ENCODE measurements around the gene DHX40.
"Not testable (repeated sequence)": the region's sequence is repeated elsewhere in the genome, so short reads cannot be mapped to it uniquely, and the experiment has no call there.

DHX40 gene

GRCh38 chr17:59558953-59559352 is 6.5 kb upstream of the DHX40 start:
- peak; percentile 54 for DNase-seq

GRCh38 chr17:59561042-59561441 is 4.4 kb upstream of the DHX40 start:
- DNase-seq = peak; percentile 85

GRCh38 chr17:59565959-59566324 is 532 bp downstream of the DHX40 start:
- DNase-seq = peak; percentile 90

GRCh38 chr17:59569151-59569550 is 3.7 kb downstream of the DHX40 start:
- not testable (repeated sequence) for DNase-seq

- peak; percentile 14 for DNase-seq
Observed at GRCh38 chr17:59572301-59572924, 7.0 kb downstream of the DHX40 start.

- not testable (repeated sequence) for DNase-seq
Observed at GRCh38 chr17:59584168-59584567, 18.8 kb downstream of the DHX40 start.

- DNase-seq = no peak
Observed at GRCh38 chr17:59600169-59600568, 34.8 kb downstream of the DHX40 start.

GRCh38 chr17:59601130-59601529 is 35.7 kb downstream of the DHX40 start:
- DNase-seq = no peak

- no peak for DNase-seq
Observed at GRCh38 chr17:59607061-59607460, 41.7 kb downstream of the DHX40 start.

GRCh38 chr17:59607817-59608403 is 42.5 kb downstream of the DHX40 start:
- DNase-seq = peak; percentile 60

- DNase-seq = no peak
Observed at GRCh38 chr17:59611503-59611902, 46.1 kb downstream of the DHX40 start.

- DNase-seq = peak; percentile 61
Observed at GRCh38 chr17:59616253-59616920, 51.0 kb downstream of the DHX40 start.

- peak; percentile 34 for DNase-seq
Observed at GRCh38 chr17:59617156-59617732, 51.8 kb downstream of the DHX40 start.

- no peak for DNase-seq
Observed at GRCh38 chr17:59619035-59619297, 53.6 kb downstream of the DHX40 start.

GRCh38 chr17:59619298-59620063 is 54.1 kb downstream of the DHX40 start, which contains the start of gene CLTC:
Gene CLTC (plus strand): TSS chr17:59619895. CDS start chr17:59620132, 237 bp downstream.
- DNase-seq = peak; percentile 99

- DNase-seq = no peak
Observed at GRCh38 chr17:59620064-59620359, 54.6 kb downstream of the DHX40 start.

GRCh38 chr17:59620518-59621259 is 55.3 kb downstream of the DHX40 start:
- peak; percentile 84 for DNase-seq

- no peak for DNase-seq
Observed at GRCh38 chr17:59621771-59622170, 56.4 kb downstream of the DHX40 start.

GRCh38 chr17:59623151-59623550 is 57.7 kb downstream of the DHX40 start:
- no peak for DNase-seq

- DNase-seq = no peak
Observed at GRCh38 chr17:59626756-59627155, 61.3 kb downstream of the DHX40 start.

GRCh38 chr17:59627274-59627673 is 61.9 kb downstream of the DHX40 start:
- peak; percentile 42 for DNase-seq

- no peak for DNase-seq
Observed at GRCh38 chr17:59627770-59628171, 62.4 kb downstream of the DHX40 start.

- no peak for DNase-seq
Observed at GRCh38 chr17:59629174-59629573, 63.8 kb downstream of the DHX40 start.

Data from hematopoietic multipotent progenitor cell treated with erythropoietin and hydrocortisone succinate and interleukin-3 and kit ligand, for 6 days (in vitro differentiated cells).